SK-N-SH (cell line): ENCODE measurements around the gene MEIS2. TPM values are rescaled to one million over a fixed set of nuclear protein-coding genes. Genes with fewer than 3 reads are reported as not detected.

Experiments used
- CTCF ChIA-PET: fragments of 300-600, 350-600 bp; formaldehyde crosslinking; extraction: SDS; loops from one replicate; lab custom pipeline; 2021; lab: Yijun Ruan, JAX
- POLR2A ChIA-PET: fragments of 350-600 bp; sonication (Branson Sonifier 250); formaldehyde crosslinking; extraction: SDS; loops from one replicate; lab custom pipeline; 2020; ENCODE audit warnings: antibody characterized with exemption, inconsistent platforms; lab: Yijun Ruan, JAX
- DNase-seq: peaks from one replicate; pipeline ENCODE4 v3.0.0; 2012
- H2AFZ ChIP-seq: fragments of 200-600 bp; sonication (generic); 2 replicates; pipeline ENCODE4 v1.8.1; 2016; ENCODE audit warnings: antibody characterized with exemption, mild to moderate bottlenecking, low read depth
- H3F3A ChIP-seq: fragments of 200-600 bp; sonication (generic); replicated peaks from 2 replicates; pipeline ENCODE3; 2016; ENCODE audit warnings: antibody characterized with exemption, mild to moderate bottlenecking; ENCODE audit not compliant: insufficient read depth
- H3K27ac ChIP-seq, 2 experiments: fragments of 200-500 bp in 1 of 2; fragments of 200-600 bp in 1 of 2; sonication (Bioruptor generic) in 1 of 2; sonication (generic), shearing (Covaris generic) in 1 of 2; 2 replicates each; pipeline versions ENCODE4 v1.5.1 to v1.6.1; 2014 to 2016; ENCODE audit warnings: low read depth in 2 of 2, inconsistent platforms in 1 of 2, low read length in 1 of 2, mild to moderate bottlenecking in 1 of 2, mixed read lengths in 1 of 2
- H3K27me3 ChIP-seq: fragments of 200-600 bp; sonication (generic), shearing (Covaris generic); 2 replicates; pipeline ENCODE4 v1.6.1; 2016; ENCODE audit warnings: mixed run types; ENCODE audit not compliant: insufficient read depth
- H3K36me3 ChIP-seq, 2 experiments: fragments of 200-500 bp in 1 of 2; fragments of 200-600 bp in 1 of 2; sonication (Bioruptor generic) in 1 of 2; sonication (generic) in 1 of 2; replicated peaks in 1 of 2; 2 replicates each; pipeline versions ENCODE3 to v1.5.1; 2014 to 2016; ENCODE audit warnings: low read length in 1 of 2, mild to moderate bottlenecking in 1 of 2; ENCODE audit not compliant: insufficient read depth in 2 of 2, control insufficient read depth in 1 of 2
- H3K4me1 ChIP-seq, 2 experiments: fragments of 200-500 bp in 1 of 2; fragments of 200-600 bp in 1 of 2; sonication (Bioruptor generic) in 1 of 2; sonication (generic), shearing (Covaris generic) in 1 of 2; 2 replicates each; pipeline versions ENCODE4 v1.5.1 to v1.6.1; 2014 to 2016; ENCODE audit warnings: low read depth in 1 of 2, low read length in 1 of 2, mixed run types in 1 of 2; ENCODE audit not compliant: insufficient read depth in 2 of 2, control insufficient read depth in 1 of 2
- H3K4me2 ChIP-seq: fragments of 200-600 bp; sonication (generic), shearing (Covaris generic); 2 replicates; pipeline ENCODE4 v1.6.1; 2017; ENCODE audit warnings: mixed run types
- H3K4me3 ChIP-seq, 2 experiments: fragments of 200-500 bp in 1 of 2; fragments of 200-600 bp in 1 of 2; sonication (Bioruptor generic) in 1 of 2; sonication (generic), shearing (Covaris generic) in 1 of 2; 2 replicates each; pipeline versions ENCODE4 v1.5.1 to v1.8.1; 2014 to 2016; ENCODE audit warnings: low read depth in 2 of 2, inconsistent platforms in 1 of 2, low read length in 1 of 2, mild to moderate bottlenecking in 1 of 2, mixed read lengths in 1 of 2, moderate library complexity in 1 of 2
- H3K79me2 ChIP-seq: fragments of 200-600 bp; sonication (generic); 2 replicates; pipeline ENCODE4 v1.8.1; 2017; ENCODE audit warnings: mild to moderate bottlenecking; ENCODE audit not compliant: insufficient read depth
- H3K9ac ChIP-seq: fragments of 200-600 bp; sonication (generic); 2 replicates; pipeline ENCODE4 v1.6.1; 2017; ENCODE audit warnings: mixed run types
- H3K9me2 ChIP-seq: fragments of 200-600 bp; sonication (generic); 2 replicates; pipeline ENCODE4 v1.6.1; 2017; ENCODE audit warnings: mixed run types
- H3K9me3 ChIP-seq: fragments of 200-600 bp; sonication (generic); 2 replicates; pipeline ENCODE4 v1.6.1; 2017; ENCODE audit warnings: mixed run types, mild to moderate bottlenecking, moderate library complexity
- H4K20me1 ChIP-seq: fragments of 200-600 bp; sonication (generic); 2 replicates; pipeline ENCODE4 v1.6.1; 2017; ENCODE audit warnings: mild to moderate bottlenecking, mixed run types; ENCODE audit not compliant: insufficient read depth
- CHD2 ChIP-seq: fragments of 150-350 bp; IDR thresholded peaks from 2 replicates; pipeline ENCODE4 v1.6.1; 2018; ENCODE audit warnings: low read length; ENCODE audit not compliant: partially characterized antibody
- GATA2 ChIP-seq: sonication (generic); formaldehyde crosslinking; IDR thresholded peaks from 2 replicates; pipeline ENCODE4 v1.5.0; 2020; ENCODE audit warnings: mild to moderate bottlenecking, missing genetic modification reagents
- RAD21 ChIP-seq: IDR thresholded peaks from 2 replicates; pipeline ENCODE4 v1.6.1; 2012; ENCODE audit warnings: mild to moderate bottlenecking, low read length
- RXRA ChIP-seq: IDR thresholded peaks from 2 replicates; pipeline ENCODE4 v1.4.0; 2012; ENCODE audit warnings: low read depth, mild to moderate bottlenecking, borderline replicate concordance
- WGBS: methylation state at CpG from one replicate; pipeline ENCODE4 v1.1.6; 2017; ENCODE audit warnings: low lambda C conversion rate; 5-methylcytosine and 5-hydroxymethylcytosine counted together
- polyA plus RNA-seq, 3 experiments: library from polyadenylated mRNA; depleted of rRNA; stranded (reverse); fragments of >200 nt; gene quantifications; 2 replicates each; pipeline ENCODE4 v1.2.3, GENCODE V29; 2012
- TF ChIP-seq, protein P1 (sequence below): fragments of 150-350 bp; IDR thresholded peaks from 2 replicates; pipeline ENCODE4 v1.6.1; 2017; ENCODE audit warnings: antibody characterized with exemption, low read length, low read depth, borderline replicate concordance
- TF ChIP-seq, protein P2 (sequence below): fragments of 200-600 bp; sonication (generic); IDR thresholded peaks from 2 replicates; pipeline ENCODE4 v1.6.1; 2017; ENCODE audit warnings: antibody characterized with exemption, mild to moderate bottlenecking, moderate library complexity
- TF ChIP-seq, protein P3 (sequence below): IDR thresholded peaks from 2 replicates; pipeline ENCODE4 v1.6.1; 2012; ENCODE audit warnings: mild to moderate bottlenecking, low read depth, low read length, moderate library complexity
- TF ChIP-seq, protein P4 (sequence below): IDR thresholded peaks from 2 replicates; pipeline ENCODE4; 2012

The MEIS2 gene
- polyA plus RNA-seq, 1 of the 3 experiments (the other 2 are of a cell fraction): 146 TPM

DNA sequence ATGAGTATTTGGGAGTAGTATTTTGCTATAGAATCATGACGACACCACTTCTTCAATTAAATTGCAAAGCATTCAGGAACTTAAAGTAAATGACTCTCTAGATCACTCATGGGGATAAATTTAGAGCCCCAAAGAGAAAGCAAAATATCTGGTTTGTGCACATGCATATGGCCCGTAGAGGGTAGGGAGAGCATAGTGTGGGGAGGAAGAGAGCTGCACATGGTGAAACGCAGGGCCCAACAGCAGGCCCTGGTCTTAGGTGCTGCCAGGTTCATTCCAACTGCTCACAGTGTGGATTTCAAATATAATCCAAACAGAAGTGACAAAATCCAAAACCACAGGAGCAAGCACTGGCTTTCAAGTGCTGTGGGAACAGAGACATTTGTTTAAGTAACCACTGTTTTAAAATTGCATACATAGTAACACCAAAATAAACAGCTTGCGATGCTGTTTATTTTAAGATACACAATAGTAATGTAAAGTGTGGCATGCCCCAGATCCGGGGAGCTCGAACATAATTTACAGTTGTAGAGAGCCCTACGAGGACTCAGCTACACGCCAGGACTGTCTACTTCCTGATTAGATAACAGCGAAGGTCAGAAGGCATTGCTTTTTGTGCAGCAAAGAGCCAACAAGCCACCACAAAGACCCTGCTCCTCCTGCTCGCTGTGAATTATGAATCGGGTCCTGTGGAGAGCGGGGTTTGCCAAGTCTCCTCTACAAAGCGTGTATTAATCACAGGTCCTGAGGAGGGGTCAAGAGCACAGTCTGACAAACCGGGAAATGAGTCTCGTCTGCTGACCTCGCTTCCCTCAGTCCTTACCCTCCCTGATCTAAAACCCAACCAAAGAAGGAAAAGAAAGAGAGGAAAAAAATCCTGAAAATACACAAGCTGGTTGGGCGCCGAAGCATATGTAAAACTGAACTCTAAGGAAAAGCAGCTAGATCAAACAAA, 80.6 kb downstream of the MEIS2 start:
- Histone ChIP-seq H3F3A (peaks cover 34% of the 10 kb centered on the region), H3K9me2 (no peaks in the 10 kb centered on the region), H3K27me3 (no peaks in the 10 kb centered on the region), H3K4me3 (no peak overlapping the region), H3K4me1 (peaks cover 0 to 34% of the 10 kb centered on the region in 2 experiments; a peak in 3 of 4 replicates), H3K9me3 (no peaks in the 10 kb centered on the region), H2AFZ (no peak overlapping the region), H3K79me2 (peaks cover 88% of the 10 kb centered on the region), H3K4me2 (no peak overlapping the region), H4K20me1 (peaks cover 34% of the 10 kb centered on the region), H3K27ac (peak overlapping the region; percentile 33 to 81), H3K36me3 (peaks cover 66 to 82% of the 10 kb centered on the region in 2 experiments), H3K9ac (no peak overlapping the region)
- WGBS: 66% methylated on average over 18 of the region's 18 CpGs
- peak; percentile 14 for DNase-seq
- ChIA-PET CTCF (interaction anchor here (0.6 kb wide), 1 partner anchor 1380 kb away, joined by 4 read pairs; no protein-coding TSS in a partner anchor), POLR2A (no interaction called here)
- TF ChIP-seq, protein P1, sequence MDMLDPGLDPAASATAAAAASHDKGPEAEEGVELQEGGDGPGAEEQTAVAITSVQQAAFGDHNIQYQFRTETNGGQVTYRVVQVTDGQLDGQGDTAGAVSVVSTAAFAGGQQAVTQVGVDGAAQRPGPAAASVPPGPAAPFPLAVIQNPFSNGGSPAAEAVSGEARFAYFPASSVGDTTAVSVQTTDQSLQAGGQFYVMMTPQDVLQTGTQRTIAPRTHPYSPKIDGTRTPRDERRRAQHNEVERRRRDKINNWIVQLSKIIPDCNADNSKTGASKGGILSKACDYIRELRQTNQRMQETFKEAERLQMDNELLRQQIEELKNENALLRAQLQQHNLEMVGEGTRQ: no peak
- TF ChIP-seq GATA2 (CRISPR knock-in tag) (0 out of 2 replicates have a peak, but pooled peaks have one; percentile 39), RAD21 (no peak), CHD2 (no peak), RXRA (no peak)
- TF ChIP-seq, protein P2, sequence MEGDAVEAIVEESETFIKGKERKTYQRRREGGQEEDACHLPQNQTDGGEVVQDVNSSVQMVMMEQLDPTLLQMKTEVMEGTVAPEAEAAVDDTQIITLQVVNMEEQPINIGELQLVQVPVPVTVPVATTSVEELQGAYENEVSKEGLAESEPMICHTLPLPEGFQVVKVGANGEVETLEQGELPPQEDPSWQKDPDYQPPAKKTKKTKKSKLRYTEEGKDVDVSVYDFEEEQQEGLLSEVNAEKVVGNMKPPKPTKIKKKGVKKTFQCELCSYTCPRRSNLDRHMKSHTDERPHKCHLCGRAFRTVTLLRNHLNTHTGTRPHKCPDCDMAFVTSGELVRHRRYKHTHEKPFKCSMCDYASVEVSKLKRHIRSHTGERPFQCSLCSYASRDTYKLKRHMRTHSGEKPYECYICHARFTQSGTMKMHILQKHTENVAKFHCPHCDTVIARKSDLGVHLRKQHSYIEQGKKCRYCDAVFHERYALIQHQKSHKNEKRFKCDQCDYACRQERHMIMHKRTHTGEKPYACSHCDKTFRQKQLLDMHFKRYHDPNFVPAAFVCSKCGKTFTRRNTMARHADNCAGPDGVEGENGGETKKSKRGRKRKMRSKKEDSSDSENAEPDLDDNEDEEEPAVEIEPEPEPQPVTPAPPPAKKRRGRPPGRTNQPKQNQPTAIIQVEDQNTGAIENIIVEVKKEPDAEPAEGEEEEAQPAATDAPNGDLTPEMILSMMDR: no peak
- TF ChIP-seq, protein P3, sequence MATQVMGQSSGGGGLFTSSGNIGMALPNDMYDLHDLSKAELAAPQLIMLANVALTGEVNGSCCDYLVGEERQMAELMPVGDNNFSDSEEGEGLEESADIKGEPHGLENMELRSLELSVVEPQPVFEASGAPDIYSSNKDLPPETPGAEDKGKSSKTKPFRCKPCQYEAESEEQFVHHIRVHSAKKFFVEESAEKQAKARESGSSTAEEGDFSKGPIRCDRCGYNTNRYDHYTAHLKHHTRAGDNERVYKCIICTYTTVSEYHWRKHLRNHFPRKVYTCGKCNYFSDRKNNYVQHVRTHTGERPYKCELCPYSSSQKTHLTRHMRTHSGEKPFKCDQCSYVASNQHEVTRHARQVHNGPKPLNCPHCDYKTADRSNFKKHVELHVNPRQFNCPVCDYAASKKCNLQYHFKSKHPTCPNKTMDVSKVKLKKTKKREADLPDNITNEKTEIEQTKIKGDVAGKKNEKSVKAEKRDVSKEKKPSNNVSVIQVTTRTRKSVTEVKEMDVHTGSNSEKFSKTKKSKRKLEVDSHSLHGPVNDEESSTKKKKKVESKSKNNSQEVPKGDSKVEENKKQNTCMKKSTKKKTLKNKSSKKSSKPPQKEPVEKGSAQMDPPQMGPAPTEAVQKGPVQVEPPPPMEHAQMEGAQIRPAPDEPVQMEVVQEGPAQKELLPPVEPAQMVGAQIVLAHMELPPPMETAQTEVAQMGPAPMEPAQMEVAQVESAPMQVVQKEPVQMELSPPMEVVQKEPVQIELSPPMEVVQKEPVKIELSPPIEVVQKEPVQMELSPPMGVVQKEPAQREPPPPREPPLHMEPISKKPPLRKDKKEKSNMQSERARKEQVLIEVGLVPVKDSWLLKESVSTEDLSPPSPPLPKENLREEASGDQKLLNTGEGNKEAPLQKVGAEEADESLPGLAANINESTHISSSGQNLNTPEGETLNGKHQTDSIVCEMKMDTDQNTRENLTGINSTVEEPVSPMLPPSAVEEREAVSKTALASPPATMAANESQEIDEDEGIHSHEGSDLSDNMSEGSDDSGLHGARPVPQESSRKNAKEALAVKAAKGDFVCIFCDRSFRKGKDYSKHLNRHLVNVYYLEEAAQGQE: no peak
- TF ChIP-seq, protein P4, sequence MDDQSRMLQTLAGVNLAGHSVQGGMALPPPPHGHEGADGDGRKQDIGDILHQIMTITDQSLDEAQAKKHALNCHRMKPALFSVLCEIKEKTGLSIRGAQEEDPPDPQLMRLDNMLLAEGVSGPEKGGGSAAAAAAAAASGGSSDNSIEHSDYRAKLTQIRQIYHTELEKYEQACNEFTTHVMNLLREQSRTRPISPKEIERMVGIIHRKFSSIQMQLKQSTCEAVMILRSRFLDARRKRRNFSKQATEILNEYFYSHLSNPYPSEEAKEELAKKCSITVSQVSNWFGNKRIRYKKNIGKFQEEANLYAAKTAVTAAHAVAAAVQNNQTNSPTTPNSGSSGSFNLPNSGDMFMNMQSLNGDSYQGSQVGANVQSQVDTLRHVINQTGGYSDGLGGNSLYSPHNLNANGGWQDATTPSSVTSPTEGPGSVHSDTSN: no peak
